ENCODE data around the gene DHX34. TPM values are rescaled to one million over a fixed set of nuclear protein-coding genes. Genes with fewer than 3 reads are reported as not detected.
"Not testable (repeated sequence)": the region's sequence is repeated elsewhere in the genome, so short reads cannot be mapped to it uniquely, and the experiment has no call there.

Gene DHX34
- total and polyA plus RNA-seq, 8 donors, result 9.4 to 18.2 (median 14.9) TPM

- no peak for TF ChIP-seq CTCF (IDR thresholded peaks at IDR 0.05)
- peaks cover 0 to 42% of the 10 kb centered on the region in 2 donors for H3K4me1 ChIP-seq
- peaks cover 0 to 60% of the 10 kb centered on the region in 2 donors for H3K36me3 ChIP-seq
- H3K27me3 ChIP-seq, result peaks cover 0 to 17% of the 10 kb centered on the region in 2 donors
- intact Hi-C loops (cut with DNase I), result no loop called here
- no peaks in the 10 kb centered on the region for H3K9me3 ChIP-seq
- H3K4me3 ChIP-seq, result no peak overlapping the region
- H3K27ac ChIP-seq, result peak overlapping the region in 1 of 2 donors; percentile 70
- peak; percentile 34 for ATAC-seq
- DNase-seq, result peak in 2 of 4 donors; percentile 60 to 90
These were observed 32.7 kb downstream of the DHX34 start for GRCh38 chr19:47381653-47382279.

GRCh38 chr19:47383890-47384289 lies 34.8 kb downstream of the DHX34 start:
- Histone ChIP-seq H3K4me1 (peaks cover 0 to 61% of the 10 kb centered on the region in 2 donors), H3K27me3 (peaks cover 0 to 17% of the 10 kb centered on the region in 2 donors), H3K36me3 (peaks cover 0 to 39% of the 10 kb centered on the region in 2 donors), H3K27ac (peak overlapping the region in 1 of 2 donors; percentile 5)
- ATAC-seq; DNase-seq; H3K4me3 ChIP-seq; H3K9me3 ChIP-seq; intact Hi-C loops (cut with DNase I): not testable (repeated sequence)

GRCh38 chr19:47384533-47384932 lies 35.4 kb downstream of the DHX34 start:
- H3K36me3 ChIP-seq, result peaks cover 0 to 32% of the 10 kb centered on the region in 2 donors
- H3K27ac ChIP-seq; H3K4me3 ChIP-seq; ATAC-seq; DNase-seq; H3K9me3 ChIP-seq; intact Hi-C loops (cut with DNase I): not testable (repeated sequence)
- peaks cover 0 to 67% of the 10 kb centered on the region in 2 donors for H3K4me1 ChIP-seq
- H3K27me3 ChIP-seq, result peaks cover 0 to 17% of the 10 kb centered on the region in 2 donors

- ATAC-seq; intact Hi-C loops (cut with DNase I); H3K27ac ChIP-seq; H3K9me3 ChIP-seq; H3K4me3 ChIP-seq; DNase-seq: not testable (repeated sequence)
- peaks cover 0 to 78% of the 10 kb centered on the region in 2 donors for H3K4me1 ChIP-seq
- peaks cover 0 to 17% of the 10 kb centered on the region in 2 donors for H3K27me3 ChIP-seq
- peaks cover 0 to 12% of the 10 kb centered on the region in 2 donors for H3K36me3 ChIP-seq
These were observed 37.5 kb downstream of the DHX34 start for GRCh38 chr19:47386582-47386981.

- intact Hi-C loops (cut with DNase I); H3K36me3 ChIP-seq; DNase-seq; H3K9me3 ChIP-seq; ATAC-seq; H3K4me3 ChIP-seq: not testable (repeated sequence)
- H3K27me3 ChIP-seq, result peaks cover 0 to 24% of the 10 kb centered on the region in 2 donors
- H3K27ac ChIP-seq, result peak overlapping the region in 1 of 2 donors; percentile 95
- H3K4me1 ChIP-seq, result peaks cover 0 to 67% of the 10 kb centered on the region in 2 donors
These were observed 38.5 kb downstream of the DHX34 start for GRCh38 chr19:47387623-47388022.

- H3K4me3 ChIP-seq; DNase-seq; H3K36me3 ChIP-seq; intact Hi-C loops (cut with DNase I); H3K9me3 ChIP-seq: not testable (repeated sequence)
- ATAC-seq, result peak; percentile 54
- peaks cover 0 to 57% of the 10 kb centered on the region in 2 donors for H3K4me1 ChIP-seq
- peaks cover 0 to 26% of the 10 kb centered on the region in 2 donors for H3K27me3 ChIP-seq
- peak overlapping the region; percentile 13 to 95 for H3K27ac ChIP-seq
These were observed 39.6 kb downstream of the DHX34 start for GRCh38 chr19:47388721-47389120.

- Histone ChIP-seq H3K4me3 (no peak overlapping the region), H3K4me1 (peaks cover 0 to 53% of the 10 kb centered on the region in 2 donors), H3K27me3 (peaks cover 0 to 26% of the 10 kb centered on the region in 2 donors), H3K36me3 (no peaks in the 10 kb centered on the region), H3K9me3 (no peaks in the 10 kb centered on the region), H3K27ac (peak overlapping the region; percentile 13 to 95)
- DNase-seq (peak in 2 of 4 donors; percentile 80 to 88), ATAC-seq (peak; percentile 72)
- no peak for TF ChIP-seq CTCF (IDR thresholded peaks at IDR 0.05)
- intact Hi-C loops (cut with DNase I), result no loop called here
These were observed 40.0 kb downstream of the DHX34 start for GRCh38 chr19:47389150-47389556.

All from left lung (tissue), 10 donors.